ENCODE results near the gene HTR6.
"Not testable (repeated sequence)": the region's sequence is repeated elsewhere in the genome, so short reads cannot be mapped to it uniquely, and the experiment has no call there.

Gene HTR6

DNA sequence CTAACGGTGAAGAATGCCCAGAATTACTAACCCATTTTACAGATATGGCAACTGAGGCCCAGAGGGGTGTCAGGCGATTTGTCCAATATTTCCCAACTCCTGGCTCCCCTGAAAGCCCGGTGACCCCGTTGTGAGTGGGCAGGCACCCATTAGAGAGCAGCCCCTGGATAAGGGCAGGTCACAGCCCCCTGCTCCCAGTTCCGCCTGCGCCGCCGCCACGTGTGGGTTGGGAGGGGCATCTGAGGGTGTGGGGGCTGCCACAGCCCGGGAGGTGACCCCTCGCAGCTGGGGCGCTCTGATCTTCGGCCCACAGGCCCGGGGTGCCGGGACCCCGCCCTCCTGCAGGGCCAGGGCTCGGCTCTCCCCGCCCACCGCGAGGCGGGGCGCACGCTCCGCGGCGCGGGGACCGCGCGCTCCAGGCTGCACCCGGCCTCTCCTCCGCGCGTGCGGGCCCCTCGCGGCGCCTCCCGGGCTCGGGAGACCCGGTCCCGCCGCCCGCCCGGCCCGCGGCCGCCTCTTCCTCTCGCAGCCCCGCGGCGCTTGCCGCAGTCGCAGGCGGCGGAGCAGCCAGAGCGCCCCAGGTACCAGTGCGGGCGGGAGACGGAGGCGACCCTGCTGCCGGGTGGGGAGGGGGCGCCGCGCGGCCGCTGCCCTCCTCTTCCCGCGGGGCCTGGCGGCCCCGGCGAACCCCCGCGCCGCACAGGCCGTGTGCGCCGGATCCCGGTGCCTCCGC is at the start of gene HTR6:
Gene HTR6, plus strand, starts transcription at position 423 of the 733 bp plus-strand sequence. CDS start 879 bp downstream, outside the sequence.
- DNase-seq: no peak

DNA sequence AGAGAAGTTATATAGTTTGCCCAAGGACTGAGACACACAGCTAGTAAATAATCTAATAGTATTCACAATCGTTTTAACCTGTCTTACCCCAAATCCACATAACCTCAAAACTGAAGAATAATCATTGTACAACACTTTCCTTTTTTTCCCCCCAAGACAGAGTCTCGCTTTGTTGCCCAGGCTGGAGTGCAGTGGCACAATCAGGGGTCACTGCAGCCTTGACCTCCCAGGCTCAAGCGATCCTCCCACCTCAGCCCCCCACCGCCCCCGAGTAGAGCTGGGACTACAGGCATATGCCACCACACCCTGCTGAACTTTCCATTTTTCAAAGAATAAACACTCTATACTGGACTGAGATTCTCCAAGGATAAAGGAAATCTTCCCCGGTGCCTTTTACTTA is 49.2 kb upstream of the HTR6 start:
- DNase-seq: no peak

DNA sequence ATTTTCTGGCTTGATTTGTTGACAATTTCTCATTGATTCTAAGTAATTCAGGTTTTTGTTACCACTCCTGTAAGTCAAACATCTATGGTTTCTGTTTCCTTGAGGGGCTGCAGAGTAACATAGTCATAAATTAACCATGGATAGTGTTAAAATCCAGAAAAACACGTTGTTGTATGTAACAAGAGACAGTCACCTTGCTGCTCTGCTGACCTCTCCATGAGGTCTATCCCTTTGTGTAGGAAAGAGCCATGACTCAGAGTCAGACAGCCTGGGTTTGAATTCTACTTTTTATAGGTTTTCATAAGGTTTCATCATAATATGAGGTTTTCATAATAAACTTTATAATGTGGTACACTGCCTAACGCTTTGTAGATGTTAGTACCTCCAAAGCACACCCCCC is 48.2 kb upstream of the HTR6 start:
- peak; percentile 35 for DNase-seq

DNA sequence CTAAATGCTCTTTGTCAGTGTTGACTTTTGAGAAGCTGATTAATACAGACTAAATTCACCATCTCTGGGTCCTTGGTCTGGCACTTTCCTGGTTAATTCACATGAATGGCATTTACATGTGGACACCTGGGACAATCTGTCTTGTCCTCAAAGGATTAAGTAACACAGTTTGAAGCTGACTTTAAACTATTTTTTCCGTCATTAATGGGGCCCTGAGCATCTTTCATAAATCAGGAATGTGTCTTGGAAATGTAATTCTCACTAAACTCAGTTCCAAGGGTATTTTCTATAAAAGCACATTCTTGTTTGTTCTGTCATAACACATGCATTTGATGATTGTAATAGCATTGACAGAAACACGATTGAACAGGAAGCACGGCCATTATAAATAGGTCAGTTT is 47.3 kb upstream of the HTR6 start:
- DNase-seq: no peak

GRCh38 chr1:19618428-19618827 is 46.2 kb upstream of the HTR6 start:
- DNase-seq: no peak

DNA sequence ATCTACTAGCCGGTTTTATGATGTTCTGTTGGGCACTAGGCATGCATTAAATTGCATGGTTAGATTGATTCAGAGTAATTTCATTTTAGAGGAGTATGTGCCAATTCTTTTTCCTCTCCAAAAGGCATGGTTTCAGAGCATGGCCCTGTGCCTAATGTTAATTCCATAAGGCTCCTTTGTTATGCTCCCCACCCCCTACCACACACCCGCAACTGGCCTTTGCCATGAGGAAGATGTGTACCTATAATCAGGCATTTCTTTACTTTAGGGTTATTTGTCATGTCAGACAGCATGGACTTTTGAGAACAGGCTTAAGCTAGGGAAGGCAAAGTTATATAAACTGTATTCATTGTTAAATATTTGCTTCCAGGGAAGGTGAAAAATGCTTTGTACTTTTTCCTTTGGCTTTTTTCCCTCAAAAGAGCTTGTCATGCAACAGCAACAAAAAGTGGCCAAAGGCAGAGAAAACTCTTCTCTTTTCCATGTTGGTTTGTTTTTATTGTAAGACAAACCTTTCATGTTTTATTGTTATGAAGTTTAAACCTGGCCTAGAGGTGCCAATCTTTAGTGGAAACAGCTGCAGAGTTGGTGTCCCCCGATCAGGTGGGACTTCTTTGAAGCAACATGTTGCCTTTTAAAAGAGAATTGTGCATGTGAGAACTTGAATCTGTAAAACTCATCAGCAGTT is 44.8 kb upstream of the HTR6 start:
- no peak for DNase-seq

- no peak for DNase-seq
These were observed 43.9 kb upstream of the HTR6 start for GRCh38 chr1:19620786-19621185.

DNA sequence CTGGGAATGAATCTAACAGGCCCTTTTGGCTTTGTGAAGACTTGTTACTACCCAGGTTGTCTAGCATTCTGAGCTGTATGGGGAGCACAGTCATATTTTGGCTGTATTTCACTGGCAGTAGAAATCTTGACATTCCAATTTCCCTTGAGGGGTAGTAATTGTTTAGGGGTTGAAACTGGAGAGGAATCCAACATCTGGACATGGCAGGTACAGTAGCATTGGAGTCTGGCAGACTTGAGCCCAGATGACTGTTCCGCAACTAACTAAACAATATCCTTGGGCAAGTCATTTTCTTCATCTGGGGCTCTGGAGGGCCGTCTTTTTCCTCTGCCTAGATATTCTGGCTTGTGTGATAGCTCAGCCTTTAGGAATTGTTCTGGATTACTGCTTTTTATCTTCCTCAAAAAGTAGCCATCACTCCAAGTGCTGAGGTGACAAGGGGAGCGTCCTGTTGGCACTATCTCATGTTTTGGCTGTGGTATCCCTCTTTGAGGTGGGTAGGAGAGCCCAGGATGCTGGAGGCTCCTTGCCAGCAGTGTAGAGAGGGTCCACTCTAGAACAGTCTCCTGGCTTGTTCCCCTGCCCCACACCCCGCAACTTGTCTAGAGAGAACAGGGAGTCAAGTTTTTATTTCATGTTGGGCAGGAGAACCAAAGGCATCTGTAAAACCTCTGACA is 43.3 kb upstream of the HTR6 start:
- no peak for DNase-seq

GRCh38 chr1:19622204-19622603 is 42.5 kb upstream of the HTR6 start:
- peak; percentile 93 for DNase-seq

DNA sequence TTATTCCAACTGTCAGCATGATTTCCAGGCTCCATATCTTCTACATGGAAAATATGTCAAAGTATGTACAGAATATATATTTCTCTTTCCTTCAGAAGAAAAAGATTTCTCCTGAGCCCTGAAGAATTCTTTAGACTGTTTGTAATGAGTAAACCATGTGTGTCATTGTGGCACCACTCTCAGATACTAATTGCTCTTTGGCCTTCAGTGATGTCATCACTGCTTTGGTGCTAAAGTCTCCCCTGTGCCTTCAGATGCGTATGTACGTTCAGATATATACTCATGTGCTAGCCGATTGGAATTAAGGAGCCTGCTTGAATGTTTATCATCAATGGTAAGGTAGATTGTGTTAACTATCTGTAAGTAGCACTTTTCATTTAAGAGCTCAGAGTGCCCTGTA is 41.2 kb upstream of the HTR6 start:
- peak; percentile 58 for DNase-seq

- no peak for DNase-seq
These were observed 39.3 kb upstream of the HTR6 start for GRCh38 chr1:19625291-19625937.

DNA sequence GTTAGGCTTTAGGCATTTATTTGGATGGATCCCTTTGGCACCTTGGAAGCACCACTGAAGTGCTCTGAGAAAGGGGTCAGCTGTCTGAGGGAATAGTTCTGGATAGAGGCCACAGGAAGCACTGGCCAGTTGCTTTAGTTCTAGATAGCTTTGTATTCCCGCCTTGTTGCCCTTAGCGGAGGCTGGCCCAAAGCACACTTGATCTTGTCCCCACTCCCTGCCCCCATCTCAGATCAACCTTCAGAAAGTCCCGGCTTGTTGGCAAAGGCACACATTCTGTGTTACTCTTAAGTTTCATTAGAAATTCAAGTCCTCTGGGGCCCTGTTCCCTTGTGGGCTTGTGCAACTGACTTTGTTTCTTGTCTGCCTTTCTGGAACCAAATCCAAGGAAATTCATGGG is 35.8 kb upstream of the HTR6 start:
- DNase-seq: no peak

DNA sequence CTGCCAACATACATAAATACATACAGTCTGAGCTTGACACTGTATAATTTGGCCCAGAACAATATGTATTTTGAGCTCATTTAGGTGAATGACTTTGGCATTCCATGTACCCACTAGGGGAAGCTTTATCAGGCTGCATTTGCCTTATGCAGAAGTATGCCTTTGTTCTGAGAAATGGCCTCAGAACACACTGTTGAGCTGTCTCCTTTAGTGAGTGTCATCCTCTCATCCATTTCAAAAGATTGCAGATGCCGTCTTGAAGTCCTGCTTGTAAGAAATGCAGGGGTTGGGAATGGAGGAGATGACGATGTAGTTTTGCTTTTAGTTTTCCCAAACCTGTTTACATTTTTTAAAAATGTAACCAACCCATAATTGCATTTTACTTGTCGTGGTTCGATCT is 35.3 kb upstream of the HTR6 start:
- DNase-seq: no peak

DNA sequence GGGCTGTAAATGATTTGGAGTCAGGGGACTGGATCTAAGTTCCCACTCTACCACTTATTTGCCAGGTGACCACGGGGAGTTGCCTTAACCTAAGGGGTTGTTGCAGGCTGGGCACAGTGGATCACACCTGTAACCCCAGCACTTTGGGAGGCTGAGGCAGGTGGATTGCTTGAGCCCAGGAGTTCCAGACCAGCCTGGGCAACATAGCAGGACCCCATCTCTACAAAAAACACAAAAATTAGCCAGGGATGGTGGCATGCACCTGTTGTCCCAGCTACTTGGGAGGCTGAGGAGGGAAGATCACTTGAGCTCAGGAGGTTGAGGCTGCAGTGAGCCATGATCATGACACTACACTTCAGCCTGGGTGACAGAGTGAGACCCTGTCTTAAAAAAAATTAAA is 34.5 kb upstream of the HTR6 start:
- not testable (repeated sequence) for DNase-seq

DNA sequence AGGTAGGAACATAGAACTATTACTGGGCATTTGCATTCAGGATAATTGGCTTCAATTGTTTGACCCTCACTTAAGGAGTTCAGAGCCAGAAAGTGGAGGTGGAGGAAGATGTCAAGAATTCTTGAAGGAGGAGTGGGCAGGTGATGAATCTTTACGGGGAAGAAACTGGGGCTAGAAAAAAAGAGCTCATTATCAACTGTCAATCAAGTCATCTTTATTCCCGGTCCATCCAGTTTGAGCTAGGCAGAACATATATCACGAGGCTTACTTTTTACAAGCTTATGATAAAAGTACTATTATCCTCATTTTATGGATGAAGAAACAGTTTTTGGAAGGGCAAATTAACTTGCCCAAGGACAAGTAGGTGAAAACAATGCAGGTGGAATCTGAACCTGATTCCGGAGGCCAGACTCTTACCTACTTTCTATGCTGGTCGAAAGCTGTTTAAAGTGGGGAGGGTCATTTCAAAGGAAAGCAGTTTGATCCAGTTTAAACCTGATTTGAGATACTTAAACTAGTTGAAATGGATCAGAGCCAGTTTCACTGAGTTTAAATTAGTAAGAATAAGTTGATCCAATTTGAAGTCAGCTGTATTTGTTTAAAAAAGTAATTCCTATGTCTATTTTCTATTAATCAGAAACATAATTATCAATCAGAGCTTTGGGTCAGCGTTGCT is 33.8 kb upstream of the HTR6 start:
- no peak for DNase-seq

DNA sequence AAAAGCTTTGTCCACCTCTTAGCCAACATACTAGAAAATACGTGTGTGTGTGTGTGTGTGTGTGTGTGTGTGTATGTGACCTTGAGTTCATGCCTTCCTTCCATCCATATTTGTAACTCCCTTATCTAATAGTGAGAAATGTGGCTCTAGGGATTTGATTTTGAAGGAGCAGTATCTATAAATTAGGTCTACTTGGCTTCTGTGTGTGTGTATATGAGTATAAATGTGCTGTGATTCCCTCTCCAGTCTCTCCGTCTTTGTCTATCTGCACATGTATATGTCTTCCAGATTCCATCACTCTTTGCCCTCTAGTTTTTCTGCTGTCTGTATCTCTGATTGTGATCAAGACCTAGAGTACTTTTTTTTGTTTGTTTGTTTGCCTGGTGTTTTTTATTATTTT is 32.5 kb upstream of the HTR6 start:
- DNase-seq: no peak

GRCh38 chr1:19633106-19633505 is 31.6 kb upstream of the HTR6 start:
- DNase-seq: no peak

GRCh38 chr1:19635064-19635463 is 29.6 kb upstream of the HTR6 start:
- DNase-seq: not testable (repeated sequence)

DNA sequence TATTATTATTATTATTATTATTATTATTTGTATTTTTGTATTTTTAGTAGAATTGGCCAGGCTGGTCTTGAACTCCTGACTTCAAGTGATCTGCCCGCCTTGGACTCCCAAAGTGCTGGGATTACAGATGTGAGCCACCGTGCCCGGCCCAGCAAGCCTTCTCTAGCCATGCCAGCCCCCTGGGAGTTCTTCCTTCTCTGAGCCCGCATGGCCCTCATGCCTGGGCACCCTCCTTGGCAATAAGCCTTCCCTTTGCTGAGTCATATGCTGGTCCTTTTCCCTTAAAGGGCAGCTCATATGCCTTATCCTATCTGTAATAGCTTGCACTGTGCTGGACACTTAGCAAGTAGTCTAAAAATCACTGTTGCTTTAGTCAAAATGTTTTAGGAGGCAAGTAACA is 29.0 kb upstream of the HTR6 start:
- no peak for DNase-seq

GRCh38 chr1:19636065-19636464 is 28.6 kb upstream of the HTR6 start:
- no peak for DNase-seq

DNA sequence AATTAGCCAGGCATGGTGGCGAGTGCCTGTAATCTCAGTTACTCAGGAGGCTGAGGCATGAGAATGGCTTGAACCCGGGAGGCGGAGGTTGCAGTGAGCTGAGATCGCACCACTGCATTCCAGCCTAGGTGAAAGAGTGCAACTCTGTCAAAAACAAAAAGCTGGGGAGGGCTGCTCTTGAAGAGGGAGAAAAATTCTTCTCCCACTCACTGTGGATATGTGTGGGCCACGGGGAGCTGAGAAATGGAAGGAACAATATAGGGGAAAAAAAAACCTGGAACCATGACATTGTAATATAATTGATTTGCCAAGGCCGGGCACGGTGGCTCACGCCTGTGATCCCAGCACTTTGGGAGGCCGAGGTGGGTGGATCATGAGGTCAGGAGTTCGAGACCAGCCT is 27.9 kb upstream of the HTR6 start:
- not testable (repeated sequence) for DNase-seq

DNA sequence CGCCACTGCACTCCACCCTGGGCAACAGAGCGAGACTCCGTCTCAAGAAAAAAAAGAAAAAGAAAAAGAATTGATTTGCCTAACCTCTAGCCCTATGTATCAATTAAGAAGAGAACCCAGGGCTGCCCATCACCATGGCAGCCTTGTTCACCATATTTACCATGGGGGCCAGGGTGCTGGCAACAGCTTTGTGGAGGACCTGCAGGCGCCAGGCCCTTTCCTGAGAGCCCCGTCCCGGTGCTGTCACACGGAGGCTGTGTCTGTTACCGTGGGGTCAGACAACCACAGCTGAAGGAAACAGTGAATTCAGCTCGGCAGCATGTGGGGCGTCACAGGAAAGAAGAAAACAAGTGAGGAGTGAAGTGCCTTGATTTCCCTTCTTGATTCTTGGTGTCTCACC is 27.1 kb upstream of the HTR6 start:
- no peak for DNase-seq

GRCh38 chr1:19639228-19639627 is 25.4 kb upstream of the HTR6 start:
- not testable (repeated sequence) for DNase-seq
